ENCODE results near the gene TAF4.

GRCh38 chr20:62068997-62069396 lies 3.3 kb upstream of the TAF4 start:
- TF ChIP-seq POLR2A (IDR thresholded peaks at IDR 0.05) (no peak), CTCF (IDR thresholded peaks at IDR 0.05) (no peak)
